Iris pigment epithelial cell (primary cell): ENCODE measurements around the gene SCAMP5.

ENCODE experiments used
- DNase-seq: peaks from one replicate; pipeline ENCODE4 v3.0.0-alpha.2; 2011; ENCODE audit warnings: low read depth

The SCAMP5 gene

GRCh38 chr15:75023181-75023871 is 28.0 kb downstream of the SCAMP5 start, which contains the start of gene PPCDC:
Gene PPCDC (plus strand): TSS chr15:75023590. CDS start chr15:75028319, 4,729 bp downstream.
- peak; percentile 93 for DNase-seq

- peak; percentile 39 for DNase-seq
These were observed 28.7 kb downstream of the SCAMP5 start for GRCh38 chr15:75023872-75024636.

- no peak for DNase-seq
These were observed 29.7 kb downstream of the SCAMP5 start for GRCh38 chr15:75025107-75025506.

- no peak for DNase-seq
These were observed 30.3 kb downstream of the SCAMP5 start for GRCh38 chr15:75025548-75026260.

- no peak for DNase-seq
These were observed 32.2 kb downstream of the SCAMP5 start for GRCh38 chr15:75027551-75027950.

GRCh38 chr15:75028991-75029377 is 33.6 kb downstream of the SCAMP5 start:
- no peak for DNase-seq

- DNase-seq = peak; percentile 78
These were observed 34.1 kb downstream of the SCAMP5 start for GRCh38 chr15:75029378-75030022.

- no peak for DNase-seq
These were observed 34.7 kb downstream of the SCAMP5 start for GRCh38 chr15:75030023-75030413.

- DNase-seq = no peak
These were observed 35.1 kb downstream of the SCAMP5 start for GRCh38 chr15:75030424-75030823.

GRCh38 chr15:75031848-75032247 is 36.5 kb downstream of the SCAMP5 start:
- peak; percentile 23 for DNase-seq

GRCh38 chr15:75032395-75032794 is 37.0 kb downstream of the SCAMP5 start:
- DNase-seq = no peak

- no peak for DNase-seq
These were observed 38.4 kb downstream of the SCAMP5 start for GRCh38 chr15:75033809-75034208.

GRCh38 chr15:75034615-75035014 is 39.3 kb downstream of the SCAMP5 start:
- no peak for DNase-seq

GRCh38 chr15:75036212-75036616 is 40.9 kb downstream of the SCAMP5 start:
- no peak for DNase-seq

- peak; percentile 54 for DNase-seq
These were observed 42.3 kb downstream of the SCAMP5 start for GRCh38 chr15:75037685-75038084.

GRCh38 chr15:75038231-75038630 is 42.9 kb downstream of the SCAMP5 start:
- no peak for DNase-seq

GRCh38 chr15:75042730-75043508 is 47.6 kb downstream of the SCAMP5 start:
- peak; percentile 36 for DNase-seq

- peak; percentile 100 for DNase-seq
These were observed 48.3 kb downstream of the SCAMP5 start for GRCh38 chr15:75043509-75044257.

- no peak for DNase-seq
These were observed 49.0 kb downstream of the SCAMP5 start for GRCh38 chr15:75044258-75044878.

- DNase-seq = no peak
These were observed 50.1 kb downstream of the SCAMP5 start for GRCh38 chr15:75045332-75046015.
